ENCODE results near the gene TMEM201.

TMEM201 gene

DNA sequence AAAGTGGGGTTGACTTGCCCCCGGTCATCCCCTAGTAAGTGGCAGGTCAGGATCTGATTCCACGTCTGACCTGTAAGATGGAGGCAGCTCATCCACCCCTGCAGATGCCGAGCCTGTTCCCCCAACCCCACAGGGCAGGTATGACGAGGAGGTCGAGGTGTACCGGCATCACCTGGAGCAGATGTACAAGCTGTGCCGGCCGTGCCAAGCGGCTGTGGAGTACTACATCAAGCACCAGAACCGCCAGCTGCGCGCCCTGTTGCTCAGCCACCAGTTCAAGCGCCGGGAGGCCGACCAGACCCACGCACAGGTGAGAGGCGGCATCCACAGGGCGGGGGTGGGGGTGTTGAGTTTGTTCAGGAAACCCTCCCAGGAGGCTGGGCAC is 9.6 kb downstream of the TMEM201 start:
- ChIA-PET POLR2A (no interaction called here), CTCF (no interaction called here)
- Histone ChIP-seq H3K27ac (ENCODE audit: extremely low read depth, low read depth, low read length) (no peak overlapping the region), H3K4me3 (ENCODE audit: low read depth, low read length) (no peak overlapping the region), H3K36me3 (ENCODE audit: control insufficient read depth in 2 of 2, insufficient read depth in 1 of 2, low read length in 2 of 2) (peaks cover 15 to 81% of the 10 kb centered on the region in 2 experiments; a peak in 2 of 3 replicates), H3K4me1 (ENCODE audit: control insufficient read depth, insufficient read depth, low read length) (peaks cover under 1% of the 10 kb centered on the region), H3K9me3 (ENCODE audit: control insufficient read depth, insufficient read depth, low read depth, low read length) (no peaks in the 10 kb centered on the region)
- TF ChIP-seq OSR2 (tag by site-specific recombination; IDR thresholded peaks at IDR 0.05), result no peak
- TF ChIP-seq IKZF3 (tag by site-specific recombination; IDR thresholded peaks at IDR 0.05), result no peak
- no peak for TF ChIP-seq ZNF10 (tag by site-specific recombination; IDR thresholded peaks at IDR 0.05)
- no peak for TF ChIP-seq ZNF510 (tag by site-specific recombination; IDR thresholded peaks at IDR 0.05; ENCODE audit: insufficient replicate concordance)
- TF ChIP-seq YY2 (tag by site-specific recombination; IDR thresholded peaks at IDR 0.05), result no peak
- TF ChIP-seq ZNF426 (tag by site-specific recombination; IDR thresholded peaks at IDR 0.05), result no peak
- TF ChIP-seq ZNF354C (tag by site-specific recombination; IDR thresholded peaks at IDR 0.05; ENCODE audit: borderline replicate concordance, low read depth), result no peak
- no peak for TF ChIP-seq ZNF561 (tag by site-specific recombination; IDR thresholded peaks at IDR 0.05; ENCODE audit: borderline replicate concordance)
- TF ChIP-seq KLF7 (tag by site-specific recombination; IDR thresholded peaks at IDR 0.05; ENCODE audit: borderline replicate concordance), result no peak

DNA sequence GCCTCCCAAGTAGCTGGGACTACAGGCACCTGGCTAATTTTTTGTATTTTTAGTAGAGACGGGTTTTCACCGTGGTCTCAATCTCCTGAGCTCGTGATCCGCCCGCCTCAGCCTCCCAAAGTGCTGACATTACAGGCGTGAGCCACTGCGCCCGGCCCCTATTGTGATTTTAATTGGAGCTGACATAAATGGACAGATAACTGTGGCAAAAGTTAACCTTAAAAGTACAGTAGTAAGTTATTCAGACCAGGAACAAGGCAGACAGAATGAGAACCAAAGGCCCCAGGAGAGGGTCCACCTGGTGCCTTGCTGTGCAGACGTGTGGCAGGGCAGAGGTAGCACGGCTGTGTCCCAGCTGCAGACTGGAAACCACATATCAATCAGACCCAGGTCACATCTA is 11.0 kb downstream of the TMEM201 start:
- Histone ChIP-seq H3K27ac (ENCODE audit: extremely low read depth, low read depth, low read length) (no peak overlapping the region), H3K4me1 (ENCODE audit: control insufficient read depth, insufficient read depth, low read length) (no peaks in the 10 kb centered on the region), H3K36me3 (ENCODE audit: control insufficient read depth in 2 of 2, insufficient read depth in 1 of 2, low read length in 2 of 2) (peaks cover 15 to 89% of the 10 kb centered on the region in 2 experiments; a peak in 2 of 3 replicates), H3K4me3 (ENCODE audit: low read depth, low read length) (no peak overlapping the region), H3K9me3 (ENCODE audit: control insufficient read depth, insufficient read depth, low read depth, low read length) (no peaks in the 10 kb centered on the region)
- TF ChIP-seq, protein P1, sequence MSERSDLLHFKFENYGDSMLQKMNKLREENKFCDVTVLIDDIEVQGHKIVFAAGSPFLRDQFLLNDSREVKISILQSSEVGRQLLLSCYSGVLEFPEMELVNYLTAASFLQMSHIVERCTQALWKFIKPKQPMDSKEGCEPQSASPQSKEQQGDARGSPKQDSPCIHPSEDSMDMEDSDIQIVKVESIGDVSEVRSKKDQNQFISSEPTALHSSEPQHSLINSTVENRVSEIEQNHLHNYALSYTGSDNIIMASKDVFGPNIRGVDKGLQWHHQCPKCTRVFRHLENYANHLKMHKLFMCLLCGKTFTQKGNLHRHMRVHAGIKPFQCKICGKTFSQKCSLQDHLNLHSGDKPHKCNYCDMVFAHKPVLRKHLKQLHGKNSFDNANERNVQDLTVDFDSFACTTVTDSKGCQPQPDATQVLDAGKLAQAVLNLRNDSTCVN (tag by site-specific recombination; optimal IDR thresholded peaks at IDR 0.05), result no peak
- TF ChIP-seq, protein P2, sequence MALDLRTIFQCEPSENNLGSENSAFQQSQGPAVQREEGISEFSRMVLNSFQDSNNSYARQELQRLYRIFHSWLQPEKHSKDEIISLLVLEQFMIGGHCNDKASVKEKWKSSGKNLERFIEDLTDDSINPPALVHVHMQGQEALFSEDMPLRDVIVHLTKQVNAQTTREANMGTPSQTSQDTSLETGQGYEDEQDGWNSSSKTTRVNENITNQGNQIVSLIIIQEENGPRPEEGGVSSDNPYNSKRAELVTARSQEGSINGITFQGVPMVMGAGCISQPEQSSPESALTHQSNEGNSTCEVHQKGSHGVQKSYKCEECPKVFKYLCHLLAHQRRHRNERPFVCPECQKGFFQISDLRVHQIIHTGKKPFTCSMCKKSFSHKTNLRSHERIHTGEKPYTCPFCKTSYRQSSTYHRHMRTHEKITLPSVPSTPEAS (tag by site-specific recombination; IDR thresholded peaks at IDR 0.05), result no peak
- TF ChIP-seq, protein P3, sequence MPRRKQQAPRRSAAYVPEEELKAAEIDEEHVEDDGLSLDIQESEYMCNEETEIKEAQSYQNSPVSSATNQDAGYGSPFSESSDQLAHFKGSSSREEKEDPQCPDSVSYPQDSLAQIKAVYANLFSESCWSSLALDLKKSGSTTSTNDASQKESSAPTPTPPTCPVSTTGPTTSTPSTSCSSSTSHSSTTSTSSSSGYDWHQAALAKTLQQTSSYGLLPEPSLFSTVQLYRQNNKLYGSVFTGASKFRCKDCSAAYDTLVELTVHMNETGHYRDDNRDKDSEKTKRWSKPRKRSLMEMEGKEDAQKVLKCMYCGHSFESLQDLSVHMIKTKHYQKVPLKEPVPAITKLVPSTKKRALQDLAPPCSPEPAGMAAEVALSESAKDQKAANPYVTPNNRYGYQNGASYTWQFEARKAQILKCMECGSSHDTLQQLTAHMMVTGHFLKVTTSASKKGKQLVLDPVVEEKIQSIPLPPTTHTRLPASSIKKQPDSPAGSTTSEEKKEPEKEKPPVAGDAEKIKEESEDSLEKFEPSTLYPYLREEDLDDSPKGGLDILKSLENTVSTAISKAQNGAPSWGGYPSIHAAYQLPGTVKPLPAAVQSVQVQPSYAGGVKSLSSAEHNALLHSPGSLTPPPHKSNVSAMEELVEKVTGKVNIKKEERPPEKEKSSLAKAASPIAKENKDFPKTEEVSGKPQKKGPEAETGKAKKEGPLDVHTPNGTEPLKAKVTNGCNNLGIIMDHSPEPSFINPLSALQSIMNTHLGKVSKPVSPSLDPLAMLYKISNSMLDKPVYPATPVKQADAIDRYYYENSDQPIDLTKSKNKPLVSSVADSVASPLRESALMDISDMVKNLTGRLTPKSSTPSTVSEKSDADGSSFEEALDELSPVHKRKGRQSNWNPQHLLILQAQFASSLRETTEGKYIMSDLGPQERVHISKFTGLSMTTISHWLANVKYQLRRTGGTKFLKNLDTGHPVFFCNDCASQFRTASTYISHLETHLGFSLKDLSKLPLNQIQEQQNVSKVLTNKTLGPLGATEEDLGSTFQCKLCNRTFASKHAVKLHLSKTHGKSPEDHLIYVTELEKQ (tag by site-specific recombination; IDR thresholded peaks at IDR 0.05; ENCODE audit: borderline replicate concordance), result no peak
- POLR2A ChIA-PET, result no interaction called here
- CTCF ChIA-PET, result no interaction called here

DNA sequence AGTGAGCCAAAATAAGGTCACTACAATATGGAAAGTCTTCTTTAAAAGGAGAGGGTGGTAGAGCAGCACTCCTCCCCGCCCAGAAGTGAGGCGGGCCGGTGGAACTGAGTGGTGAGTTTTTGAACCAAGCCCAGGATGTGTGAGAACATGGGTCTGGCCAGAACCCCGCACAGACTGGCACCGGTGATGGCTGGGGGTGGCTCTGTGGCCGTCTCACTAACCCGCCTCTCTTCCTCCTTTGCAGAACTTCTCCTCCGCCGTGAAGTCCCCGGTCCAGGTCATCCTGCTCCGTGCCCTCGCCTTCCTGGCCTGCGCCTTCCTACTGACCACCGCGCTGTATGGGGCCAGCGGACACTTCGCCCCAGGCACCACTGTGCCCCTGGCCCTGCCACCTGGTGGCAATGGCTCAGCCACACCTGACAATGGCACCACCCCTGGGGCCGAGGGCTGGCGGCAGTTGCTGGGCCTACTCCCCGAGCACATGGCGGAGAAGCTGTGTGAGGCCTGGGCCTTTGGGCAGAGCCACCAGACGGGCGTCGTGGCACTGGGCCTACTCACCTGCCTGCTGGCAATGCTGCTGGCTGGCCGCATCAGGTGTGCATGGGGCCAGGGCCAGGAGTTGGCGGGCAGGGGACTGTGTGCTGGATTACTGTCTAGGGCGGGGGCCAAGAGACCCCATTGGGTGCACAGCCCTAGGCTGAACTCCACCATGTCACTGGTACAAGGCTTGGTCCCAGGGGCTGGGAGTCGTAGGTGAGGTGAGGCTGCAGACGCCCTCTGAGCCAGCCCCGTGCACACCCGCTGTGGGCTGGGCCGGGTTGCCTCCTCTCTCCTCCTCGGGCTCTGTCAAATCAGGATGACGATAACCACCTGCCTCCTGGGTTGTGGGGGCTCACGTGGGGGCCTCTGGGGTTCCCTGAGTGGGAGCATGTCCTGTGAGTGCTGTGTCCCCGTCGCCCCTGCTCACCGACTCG is 12.4 kb downstream of the TMEM201 start:
- no peak overlapping the region for H3K4me3 ChIP-seq (ENCODE audit: low read depth, low read length)
- H3K27ac ChIP-seq (ENCODE audit: extremely low read depth, low read depth, low read length), result no peak overlapping the region
- TF ChIP-seq HOXA7 (CRISPR knock-in tag; IDR thresholded peaks at IDR 0.05; ENCODE audit: borderline replicate concordance) (no peak), ZNF521 (tag by site-specific recombination; IDR thresholded peaks at IDR 0.05) (no peak), ZNF558 (tag by site-specific recombination; IDR thresholded peaks at IDR 0.05) (no peak), ZNF366 (tag by site-specific recombination; conservative IDR thresholded peaks at IDR 0.05) (no peak)
- TF ChIP-seq, protein P4, sequence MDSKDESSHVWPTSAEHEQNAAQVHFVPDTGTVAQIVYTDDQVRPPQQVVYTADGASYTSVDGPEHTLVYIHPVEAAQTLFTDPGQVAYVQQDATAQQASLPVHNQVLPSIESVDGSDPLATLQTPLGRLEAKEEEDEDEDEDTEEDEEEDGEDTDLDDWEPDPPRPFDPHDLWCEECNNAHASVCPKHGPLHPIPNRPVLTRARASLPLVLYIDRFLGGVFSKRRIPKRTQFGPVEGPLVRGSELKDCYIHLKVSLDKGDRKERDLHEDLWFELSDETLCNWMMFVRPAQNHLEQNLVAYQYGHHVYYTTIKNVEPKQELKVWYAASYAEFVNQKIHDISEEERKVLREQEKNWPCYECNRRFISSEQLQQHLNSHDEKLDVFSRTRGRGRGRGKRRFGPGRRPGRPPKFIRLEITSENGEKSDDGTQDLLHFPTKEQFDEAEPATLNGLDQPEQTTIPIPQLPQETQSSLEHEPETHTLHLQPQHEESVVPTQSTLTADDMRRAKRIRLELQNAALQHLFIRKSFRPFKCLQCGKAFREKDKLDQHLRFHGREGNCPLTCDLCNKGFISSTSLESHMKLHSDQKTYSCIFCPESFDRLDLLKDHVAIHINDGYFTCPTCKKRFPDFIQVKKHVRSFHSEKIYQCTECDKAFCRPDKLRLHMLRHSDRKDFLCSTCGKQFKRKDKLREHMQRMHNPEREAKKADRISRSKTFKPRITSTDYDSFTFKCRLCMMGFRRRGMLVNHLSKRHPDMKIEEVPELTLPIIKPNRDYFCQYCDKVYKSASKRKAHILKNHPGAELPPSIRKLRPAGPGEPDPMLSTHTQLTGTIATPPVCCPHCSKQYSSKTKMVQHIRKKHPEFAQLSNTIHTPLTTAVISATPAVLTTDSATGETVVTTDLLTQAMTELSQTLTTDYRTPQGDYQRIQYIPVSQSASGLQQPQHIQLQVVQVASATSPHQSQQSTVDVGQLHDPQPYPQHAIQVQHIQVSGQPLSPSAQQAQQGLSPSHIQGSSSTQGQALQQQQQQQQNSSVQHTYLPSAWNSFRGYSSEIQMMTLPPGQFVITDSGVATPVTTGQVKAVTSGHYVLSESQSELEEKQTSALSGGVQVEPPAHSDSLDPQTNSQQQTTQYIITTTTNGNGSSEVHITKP (tag by site-specific recombination; IDR thresholded peaks at IDR 0.05), result no peak
- no peaks in the 10 kb centered on the region for H3K9me3 ChIP-seq (ENCODE audit: control insufficient read depth, insufficient read depth, low read depth, low read length)
- peaks cover 15 to 94% of the 10 kb centered on the region in 2 experiments; a peak in 2 of 3 replicates for H3K36me3 ChIP-seq (ENCODE audit: control insufficient read depth in 2 of 2, insufficient read depth in 1 of 2, low read length in 2 of 2)
- H3K4me1 ChIP-seq (ENCODE audit: control insufficient read depth, insufficient read depth, low read length), result no peaks in the 10 kb centered on the region
- ChIA-PET CTCF (no interaction called here), POLR2A (no interaction called here)
